MCF 10A (cell line): ENCODE measurements around the gene RND3. TPM values are rescaled to one million over a fixed set of nuclear protein-coding genes. Genes with fewer than 3 reads are reported as not detected.

Experiments used
- BruUV-seq: library from RNA; stranded (reverse); fragments of 400-500 nt; replicated peaks from 2 replicates; lab custom pipeline; 2021; lab: Mats Ljungman, UMichigan
- CTCF ChIA-PET: fragments of 300-600 bp; sonication (Branson Sonifier 250); formaldehyde crosslinking; extraction: SDS; loops from one replicate; lab custom pipeline; 2021; ENCODE audit warnings: antibody characterized with exemption, inconsistent platforms; lab: Yijun Ruan, JAX
- POLR2A ChIA-PET: fragments of 300-600, 350-650 bp; sonication (Branson Sonifier 250); formaldehyde crosslinking; extraction: SDS; loops from one replicate; lab custom pipeline; 2020; ENCODE audit warnings: antibody characterized with exemption, inconsistent platforms; lab: Yijun Ruan, JAX
- DNase-seq: peaks from one replicate; pipeline ENCODE4 v3.0.0-alpha.2; 2018; ENCODE audit not compliant: unreplicated experiment
- H3K27ac Mint-ChIP-seq: one replicate; pipeline ENCODE4 v1.8.0; 2022; ENCODE audit warnings: mild to moderate bottlenecking, low read depth, mixed read lengths; ENCODE audit not compliant: unreplicated experiment
- H3K27me3 Mint-ChIP-seq: one replicate; pipeline ENCODE4 v1.8.0; 2022; ENCODE audit warnings: mixed read lengths; ENCODE audit not compliant: insufficient read depth, unreplicated experiment
- H3K36me3 Mint-ChIP-seq: one replicate; pipeline ENCODE4 v1.8.0; 2022; ENCODE audit warnings: mild to moderate bottlenecking, moderate library complexity, mixed read lengths; ENCODE audit not compliant: insufficient read depth, unreplicated experiment
- H3K4me1 Mint-ChIP-seq: one replicate; pipeline ENCODE4 v1.8.0; 2022; ENCODE audit warnings: mixed read lengths; ENCODE audit not compliant: insufficient read depth, unreplicated experiment
- H3K4me3 Mint-ChIP-seq: one replicate; pipeline ENCODE4 v1.8.0; 2022; ENCODE audit warnings: mild to moderate bottlenecking, moderate library complexity, mixed read lengths; ENCODE audit not compliant: unreplicated experiment
- H3K9me3 Mint-ChIP-seq: one replicate; pipeline ENCODE4 v1.8.0; 2022; ENCODE audit warnings: mixed read lengths; ENCODE audit not compliant: unreplicated experiment
- intact Hi-C: fragments of 100-400 bp; cut with micrococcal nuclease; formaldehyde crosslinking; loops from 2 replicates; pipeline ENCODE4 v1.14.1; 2022
- total RNA-seq: library from RNA; stranded (reverse); gene quantifications from 2 replicates; pipeline ENCODE4 v1.2.3, GENCODE V29; 2022
- TF ChIP-seq, protein P1 (sequence below): fragments of 200-600 bp; IDR thresholded peaks from one replicate; pipeline ENCODE4 v1.8.0; 2022; ENCODE audit warnings: antibody characterized with exemption, mild to moderate bottlenecking; ENCODE audit not compliant: unreplicated experiment

Gene RND3
- total RNA-seq, 1 experiment from 2014 or later, result 158 TPM

- CTCF ChIA-PET, result no interaction called here
- intact Hi-C loops, result no loop called here
- no peaks in the 10 kb centered on the region for H3K27me3 Mint-ChIP-seq
- H3K36me3 Mint-ChIP-seq, result no peaks in the 10 kb centered on the region
- no TSS peak for BruUV-seq
- H3K9me3 Mint-ChIP-seq, result no peaks in the 10 kb centered on the region
- no peak overlapping the region for H3K4me3 Mint-ChIP-seq
- H3K4me1 Mint-ChIP-seq, result no peaks in the 10 kb centered on the region
- POLR2A ChIA-PET, result no interaction called here
- no peak for DNase-seq
- H3K27ac Mint-ChIP-seq, result no peak overlapping the region
- TF ChIP-seq, protein P1, sequence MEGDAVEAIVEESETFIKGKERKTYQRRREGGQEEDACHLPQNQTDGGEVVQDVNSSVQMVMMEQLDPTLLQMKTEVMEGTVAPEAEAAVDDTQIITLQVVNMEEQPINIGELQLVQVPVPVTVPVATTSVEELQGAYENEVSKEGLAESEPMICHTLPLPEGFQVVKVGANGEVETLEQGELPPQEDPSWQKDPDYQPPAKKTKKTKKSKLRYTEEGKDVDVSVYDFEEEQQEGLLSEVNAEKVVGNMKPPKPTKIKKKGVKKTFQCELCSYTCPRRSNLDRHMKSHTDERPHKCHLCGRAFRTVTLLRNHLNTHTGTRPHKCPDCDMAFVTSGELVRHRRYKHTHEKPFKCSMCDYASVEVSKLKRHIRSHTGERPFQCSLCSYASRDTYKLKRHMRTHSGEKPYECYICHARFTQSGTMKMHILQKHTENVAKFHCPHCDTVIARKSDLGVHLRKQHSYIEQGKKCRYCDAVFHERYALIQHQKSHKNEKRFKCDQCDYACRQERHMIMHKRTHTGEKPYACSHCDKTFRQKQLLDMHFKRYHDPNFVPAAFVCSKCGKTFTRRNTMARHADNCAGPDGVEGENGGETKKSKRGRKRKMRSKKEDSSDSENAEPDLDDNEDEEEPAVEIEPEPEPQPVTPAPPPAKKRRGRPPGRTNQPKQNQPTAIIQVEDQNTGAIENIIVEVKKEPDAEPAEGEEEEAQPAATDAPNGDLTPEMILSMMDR, result no peak
These were observed 46.2 kb downstream of the RND3 start for GRCh38 chr2:150441226-150441625.

- Mint-ChIP-seq H3K4me3 (no peak overlapping the region), H3K4me1 (no peaks in the 10 kb centered on the region), H3K36me3 (no peaks in the 10 kb centered on the region), H3K27ac (no peak overlapping the region), H3K27me3 (no peaks in the 10 kb centered on the region), H3K9me3 (no peaks in the 10 kb centered on the region)
- no TSS peak for BruUV-seq
- peak; percentile 36 for DNase-seq
- TF ChIP-seq, protein P1, result no peak
- POLR2A ChIA-PET, result interaction anchor here (0.7 to 1.6 kb wide), 2 partner anchors 9 to 41 kb away, joined by 3 to 4 read pairs; no protein-coding TSS in a partner anchor
- CTCF ChIA-PET, result no interaction called here
- intact Hi-C loops, result no loop called here
These were observed 48.8 kb downstream of the RND3 start for GRCh38 chr2:150438654-150439053.

GRCh38 chr2:150438041-150438440 is 49.4 kb downstream of the RND3 start:
- H3K27ac Mint-ChIP-seq, result no peak overlapping the region
- no peak for DNase-seq
- H3K36me3 Mint-ChIP-seq, result no peaks in the 10 kb centered on the region
- POLR2A ChIA-PET, result interaction anchor here (0.6 to 1.6 kb wide), 3 partner anchors 10 to 210 kb away, joined by 3 to 4 read pairs (median 3); no protein-coding TSS in a partner anchor
- CTCF ChIA-PET, result no interaction called here
- H3K9me3 Mint-ChIP-seq, result no peaks in the 10 kb centered on the region
- H3K27me3 Mint-ChIP-seq, result no peaks in the 10 kb centered on the region
- H3K4me1 Mint-ChIP-seq, result no peaks in the 10 kb centered on the region
- no peak overlapping the region for H3K4me3 Mint-ChIP-seq
- TF ChIP-seq, protein P1, result no peak
- intact Hi-C loops, result no loop called here
- BruUV-seq, result no TSS peak

DNA sequence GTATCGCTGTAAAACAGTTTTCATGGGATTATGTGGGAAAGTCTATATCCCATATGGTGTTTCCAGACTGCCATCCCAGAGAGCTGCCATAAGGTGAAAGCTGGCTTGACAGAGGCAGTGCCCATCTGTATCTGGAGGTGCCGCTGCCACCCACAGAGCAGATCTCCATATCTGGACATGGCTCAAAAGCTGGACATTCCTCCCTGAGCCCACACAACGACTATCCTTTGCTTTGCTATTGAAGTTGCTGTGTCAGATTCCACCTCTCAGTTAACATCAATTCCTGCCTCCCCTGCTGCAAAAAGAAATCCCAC is 55.2 kb downstream of the RND3 start:
- BruUV-seq, result no TSS peak
- no peaks in the 10 kb centered on the region for H3K27me3 Mint-ChIP-seq
- no peak overlapping the region for H3K4me3 Mint-ChIP-seq
- no peak overlapping the region for H3K27ac Mint-ChIP-seq
- H3K4me1 Mint-ChIP-seq, result no peaks in the 10 kb centered on the region
- intact Hi-C loops, result no loop called here
- TF ChIP-seq, protein P1, result no peak
- DNase-seq, result no peak
- no peaks in the 10 kb centered on the region for H3K36me3 Mint-ChIP-seq
- ChIA-PET CTCF (no interaction called here), POLR2A (no interaction called here)
- no peaks in the 10 kb centered on the region for H3K9me3 Mint-ChIP-seq
